GM12872 (cell line): ENCODE results near the gene MICAL2.

Experiments used
- CTCF ChIP-seq: IDR thresholded peaks from 3 replicates; pipeline ENCODE4 v1.5.1; 2011; ENCODE audit warnings: low read depth, mild to moderate bottlenecking, low read length, moderate library complexity; ENCODE audit not compliant: insufficient read depth

Gene MICAL2

GRCh38 chr11:12143461-12144258 lies 33.3 kb downstream of the MICAL2 start:
- TF ChIP-seq CTCF = no peak

- TF ChIP-seq CTCF = no peak
Measured at GRCh38 chr11:12144330-12145174, 34.2 kb downstream of the MICAL2 start.

GRCh38 chr11:12147827-12148226 lies 37.4 kb downstream of the MICAL2 start:
- TF ChIP-seq CTCF = no peak

GRCh38 chr11:12148466-12148865 lies 38.1 kb downstream of the MICAL2 start:
- no peak for TF ChIP-seq CTCF

GRCh38 chr11:12148882-12149281 lies 38.5 kb downstream of the MICAL2 start:
- TF ChIP-seq CTCF = no peak

GRCh38 chr11:12149672-12150225 lies 39.4 kb downstream of the MICAL2 start:
- TF ChIP-seq CTCF = no peak

GRCh38 chr11:12150831-12151382 lies 40.5 kb downstream of the MICAL2 start:
- no peak for TF ChIP-seq CTCF
